ENCODE measurements around the gene SPSB3. TPM values are rescaled to one million over a fixed set of nuclear protein-coding genes. Genes with fewer than 3 reads are reported as not detected.

Gene SPSB3
- total RNA-seq, 4 donors from 2014 or later: 14.7 to 102 (median 64.5) TPM

DNA sequence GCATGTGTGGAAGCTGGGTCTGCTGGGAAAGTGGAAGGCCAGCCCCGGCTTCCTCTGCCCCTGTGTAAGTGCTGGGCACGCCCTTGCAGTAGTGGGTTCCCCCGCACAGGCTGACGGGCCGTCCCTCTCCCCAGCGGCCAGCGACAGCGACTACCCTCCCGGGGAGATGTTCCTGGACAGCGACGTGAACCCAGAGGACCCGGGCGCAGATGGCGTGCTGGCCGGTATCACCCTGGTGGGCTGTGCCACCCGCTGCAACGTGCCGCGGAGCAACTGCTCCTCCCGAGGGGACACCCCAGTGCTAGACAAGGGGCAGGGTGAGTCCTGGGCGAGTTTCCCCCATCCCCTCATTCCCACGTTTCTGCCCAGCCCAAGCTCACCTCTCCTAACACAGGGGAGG, 16.5 kb downstream of the SPSB3 start:
- TF ChIP-seq, protein P1, sequence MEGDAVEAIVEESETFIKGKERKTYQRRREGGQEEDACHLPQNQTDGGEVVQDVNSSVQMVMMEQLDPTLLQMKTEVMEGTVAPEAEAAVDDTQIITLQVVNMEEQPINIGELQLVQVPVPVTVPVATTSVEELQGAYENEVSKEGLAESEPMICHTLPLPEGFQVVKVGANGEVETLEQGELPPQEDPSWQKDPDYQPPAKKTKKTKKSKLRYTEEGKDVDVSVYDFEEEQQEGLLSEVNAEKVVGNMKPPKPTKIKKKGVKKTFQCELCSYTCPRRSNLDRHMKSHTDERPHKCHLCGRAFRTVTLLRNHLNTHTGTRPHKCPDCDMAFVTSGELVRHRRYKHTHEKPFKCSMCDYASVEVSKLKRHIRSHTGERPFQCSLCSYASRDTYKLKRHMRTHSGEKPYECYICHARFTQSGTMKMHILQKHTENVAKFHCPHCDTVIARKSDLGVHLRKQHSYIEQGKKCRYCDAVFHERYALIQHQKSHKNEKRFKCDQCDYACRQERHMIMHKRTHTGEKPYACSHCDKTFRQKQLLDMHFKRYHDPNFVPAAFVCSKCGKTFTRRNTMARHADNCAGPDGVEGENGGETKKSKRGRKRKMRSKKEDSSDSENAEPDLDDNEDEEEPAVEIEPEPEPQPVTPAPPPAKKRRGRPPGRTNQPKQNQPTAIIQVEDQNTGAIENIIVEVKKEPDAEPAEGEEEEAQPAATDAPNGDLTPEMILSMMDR (IDR thresholded peaks at IDR 0.05; ENCODE audit: low read depth): no peak

DNA sequence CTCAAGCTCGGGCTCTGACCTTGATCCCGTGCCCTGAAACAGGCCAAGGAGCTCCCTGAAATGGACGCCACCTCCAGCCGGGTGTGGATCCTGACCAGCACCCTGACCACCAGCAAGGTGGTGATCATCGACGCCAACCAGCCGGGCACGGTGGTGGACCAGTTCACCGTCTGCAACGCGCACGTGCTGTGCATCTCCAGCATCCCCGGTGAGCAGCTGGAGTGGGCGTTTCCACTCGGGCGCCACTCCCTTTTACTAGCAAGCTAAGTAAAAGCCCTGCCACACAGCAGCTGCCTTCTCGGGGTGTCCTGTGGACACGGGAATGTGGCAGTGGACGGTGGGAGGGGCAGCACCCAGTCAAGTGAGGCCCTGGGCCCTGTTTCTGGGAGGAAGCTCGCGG, 17.4 kb downstream of the SPSB3 start:
- TF ChIP-seq, protein P1 (IDR thresholded peaks at IDR 0.05; ENCODE audit: low read depth): no peak

DNA sequence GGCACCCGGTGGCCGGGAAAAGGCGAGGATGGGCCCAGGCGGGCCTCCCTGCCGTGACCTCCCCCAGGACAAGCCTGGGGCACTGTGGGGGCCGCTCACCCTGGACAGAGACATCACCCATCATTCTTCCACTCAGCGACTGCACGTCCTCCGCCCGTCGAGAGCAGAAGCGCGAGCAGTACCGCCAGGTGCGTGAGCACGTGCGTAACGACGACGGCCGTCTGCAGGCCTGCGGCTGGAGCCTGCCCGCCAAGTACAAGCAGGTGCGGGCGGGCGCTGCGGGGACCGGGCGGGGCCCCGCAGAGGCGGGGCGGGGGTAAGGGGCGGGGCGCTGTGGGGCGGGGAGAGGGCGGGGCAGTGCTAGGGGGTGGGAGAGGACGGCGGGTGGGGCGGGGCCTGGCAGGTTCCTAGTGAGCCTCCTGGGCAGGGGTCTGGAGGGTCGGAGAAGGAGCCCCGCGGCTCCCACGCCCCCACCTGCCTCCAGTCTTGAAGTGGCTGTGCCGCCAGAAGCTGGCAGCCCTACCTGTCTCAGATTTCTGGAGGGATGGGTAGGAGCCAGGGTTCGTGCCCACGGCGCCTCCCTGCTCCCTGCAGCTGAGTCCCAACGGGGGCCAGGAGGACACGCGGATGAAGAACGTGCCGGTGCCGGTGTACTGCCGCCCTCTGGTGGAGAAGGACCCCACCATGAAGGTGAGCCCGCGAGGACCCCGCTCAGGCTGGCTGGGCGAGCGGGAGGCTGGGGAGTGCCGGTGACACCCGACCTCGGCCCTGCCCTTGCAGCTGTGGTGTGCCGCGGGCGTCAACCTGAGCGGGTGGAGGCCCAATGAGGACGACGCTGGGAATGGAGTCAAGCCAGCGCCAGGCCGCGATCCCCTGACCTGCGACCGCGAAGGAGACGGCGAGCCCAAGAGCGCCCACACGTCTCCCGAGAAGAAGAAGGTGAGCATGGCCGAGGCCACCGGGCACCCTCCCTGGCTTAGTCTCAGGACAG, 18.6 kb downstream of the SPSB3 start:
- TF ChIP-seq, protein P1 (IDR thresholded peaks at IDR 0.05; ENCODE audit: low read depth): no peak

DNA sequence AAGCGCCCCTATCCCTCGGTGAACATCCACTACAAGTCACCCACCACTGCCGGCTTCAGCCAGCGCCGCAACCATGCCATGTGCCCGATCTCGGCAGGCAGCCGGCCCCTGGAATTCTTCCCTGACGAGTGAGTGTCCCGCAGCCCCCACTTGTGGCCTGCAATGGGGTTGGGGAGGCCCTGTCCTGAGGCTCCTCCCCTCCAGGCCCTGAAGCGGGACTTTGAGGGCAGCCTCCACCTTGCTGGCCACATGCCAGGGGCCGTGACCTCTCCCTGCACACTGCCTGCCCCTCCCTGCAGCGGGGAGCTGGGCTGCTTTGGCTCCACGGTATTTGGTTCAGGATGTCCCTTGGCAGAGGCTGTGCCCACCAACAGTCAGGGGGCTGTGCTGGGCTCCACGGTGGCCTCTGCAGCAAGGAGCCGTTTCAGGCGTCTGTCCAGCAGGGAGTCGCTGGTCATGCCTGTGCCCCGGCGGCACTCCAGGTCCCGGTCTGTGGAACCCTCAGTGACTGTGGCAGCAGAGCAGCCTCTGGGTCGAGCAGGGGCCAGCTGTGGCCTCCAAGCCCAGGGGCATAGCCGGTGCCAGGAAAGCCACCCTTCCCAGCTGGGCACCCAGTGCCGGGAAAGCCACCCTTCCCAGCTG, 19.4 kb downstream of the SPSB3 start:
- TF ChIP-seq, protein P1 (IDR thresholded peaks at IDR 0.05; ENCODE audit: low read depth): no peak

DNA sequence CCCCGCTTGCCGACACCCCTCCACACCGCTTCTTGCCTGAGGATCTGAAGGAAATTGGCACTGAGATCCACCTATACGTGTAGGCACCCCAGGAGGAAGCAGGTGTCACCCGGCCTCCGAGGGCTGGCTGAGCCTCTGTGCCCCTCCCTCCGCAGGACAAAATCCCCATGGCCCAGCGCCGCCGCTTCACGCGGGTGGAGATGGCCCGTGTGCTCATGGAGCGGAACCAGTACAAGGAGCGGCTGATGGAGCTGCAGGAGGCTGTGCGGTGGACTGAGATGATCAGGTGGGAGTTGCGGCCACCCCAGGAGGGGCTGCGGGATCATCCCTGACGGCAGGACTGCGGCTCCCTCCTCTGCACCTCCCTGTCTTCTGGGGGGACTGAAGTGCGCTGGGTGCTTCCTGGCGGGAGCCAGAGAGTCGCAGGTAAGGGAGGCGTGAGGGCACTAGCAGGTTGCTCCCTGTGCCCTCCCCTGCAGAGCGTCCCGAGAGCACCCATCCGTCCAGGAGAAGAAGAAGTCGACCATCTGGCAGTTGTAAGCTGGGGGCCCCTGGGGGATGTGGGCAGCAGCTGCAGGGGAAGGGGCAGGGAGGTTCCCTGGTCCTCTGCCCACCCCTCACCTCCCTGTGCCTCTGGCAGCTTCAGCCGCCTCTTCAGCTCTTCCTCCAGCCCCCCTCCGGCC, 20.0 kb downstream of the SPSB3 start:
- TF ChIP-seq, protein P1 (IDR thresholded peaks at IDR 0.05; ENCODE audit: low read depth): no peak

DNA sequence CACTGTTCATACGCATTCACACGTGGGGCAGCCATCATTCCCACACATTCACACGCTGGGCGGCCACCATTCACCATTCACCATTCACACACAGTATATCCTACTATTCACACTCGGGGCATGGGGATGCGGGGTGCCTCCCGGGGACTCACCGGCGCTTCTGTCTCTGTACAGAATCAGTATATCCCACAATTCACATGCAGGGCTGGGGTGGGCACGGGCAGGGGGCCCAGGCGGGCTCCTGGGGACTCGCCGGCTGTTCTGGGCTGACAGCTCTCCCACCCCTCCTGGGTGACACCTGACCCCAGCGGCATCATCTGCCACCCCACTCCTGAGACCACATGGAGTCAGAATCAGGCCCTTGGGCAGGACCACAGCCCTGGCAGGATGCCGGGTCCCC, 20.6 kb downstream of the SPSB3 start:
- TF ChIP-seq, protein P1 (IDR thresholded peaks at IDR 0.05; ENCODE audit: low read depth): no peak

DNA sequence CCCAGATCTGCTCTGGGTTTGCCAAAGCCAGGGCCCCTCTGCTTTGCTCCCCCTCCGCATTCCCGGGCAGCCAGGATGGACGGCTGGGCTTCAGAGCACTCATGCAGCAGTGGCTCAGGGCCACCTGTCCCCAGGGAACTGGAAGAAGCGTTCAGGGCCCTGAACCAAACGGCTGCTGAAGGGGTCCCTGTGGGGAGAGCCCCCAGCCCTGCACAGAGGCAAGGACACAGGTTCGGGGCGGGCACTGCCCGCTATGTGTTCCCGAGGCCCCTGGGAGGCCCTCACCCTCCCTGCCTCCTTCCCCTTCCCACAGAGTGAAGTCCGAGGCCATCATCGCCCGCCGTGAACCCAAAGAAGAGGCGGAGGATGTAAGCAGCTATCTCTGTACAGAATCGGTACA, 21.5 kb downstream of the SPSB3 start:
- TF ChIP-seq, protein P1 (IDR thresholded peaks at IDR 0.05; ENCODE audit: low read depth): no peak
